ENCODE measurements around the gene HTR4.
A peak's percentile ranks its signal among the peaks of the same experiment; 100 is the strongest.
"Not testable (repeated sequence)": the region's sequence is repeated elsewhere in the genome, so short reads cannot be mapped to it uniquely, and the experiment has no call there.

HTR4 gene

GRCh38 chr5:148599187-148599586, 55.1 kb downstream of the HTR4 start:
- DNase-seq = no peak

- DNase-seq = no peak
Measured at GRCh38 chr5:148595697-148596096, 58.6 kb downstream of the HTR4 start.

- DNase-seq = no peak
Measured at GRCh38 chr5:148586796-148587195, 67.5 kb downstream of the HTR4 start.

GRCh38 chr5:148585988-148586387, 68.3 kb downstream of the HTR4 start:
- no peak for DNase-seq

GRCh38 chr5:148584103-148584502, 70.2 kb downstream of the HTR4 start:
- DNase-seq = no peak

GRCh38 chr5:148583421-148583965, 70.8 kb downstream of the HTR4 start:
- no peak for DNase-seq

GRCh38 chr5:148574167-148574566, 80.2 kb downstream of the HTR4 start:
- no peak for DNase-seq

GRCh38 chr5:148573374-148573773, 81.0 kb downstream of the HTR4 start:
- DNase-seq = no peak

- DNase-seq = no peak
Measured at GRCh38 chr5:148569948-148570347, 84.4 kb downstream of the HTR4 start.

- no peak for DNase-seq
Measured at GRCh38 chr5:148565148-148565547, 89.2 kb downstream of the HTR4 start.

GRCh38 chr5:148563021-148563420, 91.3 kb downstream of the HTR4 start:
- no peak for DNase-seq

- no peak for DNase-seq
Measured at GRCh38 chr5:148561801-148562311, 92.5 kb downstream of the HTR4 start.

GRCh38 chr5:148559461-148559860, 94.9 kb downstream of the HTR4 start:
- DNase-seq = no peak

GRCh38 chr5:148558892-148559291, 95.4 kb downstream of the HTR4 start:
- no peak for DNase-seq

GRCh38 chr5:148556835-148557234, 97.5 kb downstream of the HTR4 start:
- no peak for DNase-seq

- DNase-seq = no peak
Measured at GRCh38 chr5:148554621-148555020, 99.7 kb downstream of the HTR4 start.

- no peak for DNase-seq
Measured at GRCh38 chr5:148543727-148544126, 110.6 kb downstream of the HTR4 start.

GRCh38 chr5:148542812-148543211, 111.5 kb downstream of the HTR4 start:
- DNase-seq = no peak

- DNase-seq = no peak
Measured at GRCh38 chr5:148541054-148541835, 113.1 kb downstream of the HTR4 start.

GRCh38 chr5:148540647-148541046, 113.7 kb downstream of the HTR4 start:
- DNase-seq = no peak

- DNase-seq = no peak
Measured at GRCh38 chr5:148539851-148540250, 114.5 kb downstream of the HTR4 start.

- no peak for DNase-seq
Measured at GRCh38 chr5:148535190-148535589, 119.1 kb downstream of the HTR4 start.

GRCh38 chr5:148532969-148533670, 121.2 kb downstream of the HTR4 start:
- DNase-seq = peak; percentile 17

GRCh38 chr5:148529450-148529849, 124.9 kb downstream of the HTR4 start:
- not testable (repeated sequence) for DNase-seq

Measured in NCI-H82 (cell line).